Measurements from ENCODE around the gene TOP3A.

DNA sequence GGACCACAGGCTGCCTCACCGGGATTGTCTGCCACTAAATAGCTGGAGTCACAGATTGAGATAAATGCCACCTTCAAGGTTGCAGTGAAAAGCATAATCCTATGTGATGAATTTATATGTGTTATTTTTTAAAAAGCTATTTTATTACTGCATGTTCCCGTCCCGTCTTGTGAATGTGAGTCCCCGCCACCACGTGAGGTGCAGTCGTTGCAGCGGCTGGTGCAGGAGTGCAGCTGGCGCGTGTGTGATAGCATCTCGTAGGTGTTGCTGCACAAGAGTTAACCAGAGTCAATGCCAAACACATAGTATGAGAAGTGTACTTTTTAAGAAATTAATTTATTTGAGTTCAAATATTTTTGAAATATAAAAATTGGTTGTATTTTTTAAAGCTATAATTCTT is 12.8 kb upstream of the TOP3A start:
- TF ChIP-seq POLR2A (IDR thresholded peaks at IDR 0.05; ENCODE audit: low read depth, low read length) (no peak), POLR2AphosphoS5 (IDR thresholded peaks at IDR 0.05; ENCODE audit: low read depth, low read length) (no peak), TAF1 (IDR thresholded peaks at IDR 0.05; ENCODE audit: low read depth, low read length) (no peak), SPI1 (IDR thresholded peaks at IDR 0.05; ENCODE audit: low read depth, low read length) (no peak), POU2F2 (IDR thresholded peaks at IDR 0.05; ENCODE audit: low read depth, low read length) (no peak), PAX5 (IDR thresholded peaks at IDR 0.05; ENCODE audit: insufficient read depth, low read length, severe bottlenecking) (no peak)

Measured in GM12891 (cell line).